HTERT RPE-1 (cell line): ENCODE measurements around the gene ATP6V0D1.

ENCODE experiments used
- in situ Hi-C: fragments of 300-500 bp; cut with MboI; formaldehyde crosslinking; loops from 4 replicates; pipeline ENCODE4 v1.14.3; 2020; ENCODE audit warnings: low sequenced_read_pairs

Gene ATP6V0D1

GRCh38 chr16:67445913-67446907 lies 34.7 kb downstream of the ATP6V0D1 start:
- in situ Hi-C loops = no loop called here

GRCh38 chr16:67445441-67445912 lies 35.5 kb downstream of the ATP6V0D1 start:
- in situ Hi-C loops = no loop called here

GRCh38 chr16:67445126-67445426 lies 35.9 kb downstream of the ATP6V0D1 start:
- in situ Hi-C loops = no loop called here

GRCh38 chr16:67444259-67445125 lies 36.5 kb downstream of the ATP6V0D1 start:
- in situ Hi-C loops = no loop called here

- in situ Hi-C loops = no loop called here
These were observed 37.7 kb downstream of the ATP6V0D1 start for GRCh38 chr16:67443265-67443664.

GRCh38 chr16:67442581-67443255 lies 38.2 kb downstream of the ATP6V0D1 start:
- in situ Hi-C loops = no loop called here

GRCh38 chr16:67441907-67442306 lies 39.0 kb downstream of the ATP6V0D1 start:
- in situ Hi-C loops = no loop called here

GRCh38 chr16:67441271-67441753 lies 39.6 kb downstream of the ATP6V0D1 start:
- in situ Hi-C loops = no loop called here

- in situ Hi-C loops = no loop called here
These were observed 42.0 kb downstream of the ATP6V0D1 start for GRCh38 chr16:67438824-67439393.

- in situ Hi-C loops = no loop called here
These were observed 42.7 kb downstream of the ATP6V0D1 start for GRCh38 chr16:67438098-67438791.

- in situ Hi-C loops = no loop called here
These were observed 43.4 kb downstream of the ATP6V0D1 start for GRCh38 chr16:67437513-67437912.

GRCh38 chr16:67436640-67437193 lies 44.2 kb downstream of the ATP6V0D1 start:
- in situ Hi-C loops = no loop called here

- in situ Hi-C loops = no loop called here
These were observed 45.2 kb downstream of the ATP6V0D1 start for GRCh38 chr16:67435758-67436164.

- in situ Hi-C loops = no loop called here
These were observed 47.7 kb downstream of the ATP6V0D1 start for GRCh38 chr16:67433131-67433719.

- in situ Hi-C loops = no loop called here
These were observed 48.5 kb downstream of the ATP6V0D1 start for GRCh38 chr16:67432506-67432890.

- in situ Hi-C loops = no loop called here
These were observed 49.0 kb downstream of the ATP6V0D1 start for GRCh38 chr16:67431775-67432505.

GRCh38 chr16:67430977-67431774 lies 49.8 kb downstream of the ATP6V0D1 start, which contains the start of gene HSD11B2:
HSD11B2 (plus strand) TSS chr16:67431121; CDS start chr16:67431249, 128 bp downstream.
- in situ Hi-C loops = no loop called here
